Activated CD8-positive, alpha-beta memory T cell treated with anti-CD3 and anti-CD28 coated beads for 1 hour (primary cell): ENCODE data around the gene YOD1.

ENCODE experiments used
- DNase-seq, 2 donors: peaks; one replicate each; pipeline ENCODE4 v3.0.0-alpha.2; 2020; ENCODE audit warnings: low read depth in 1 of 2; ENCODE audit errors: extremely low read depth in 1 of 2

The YOD1 gene

DNA sequence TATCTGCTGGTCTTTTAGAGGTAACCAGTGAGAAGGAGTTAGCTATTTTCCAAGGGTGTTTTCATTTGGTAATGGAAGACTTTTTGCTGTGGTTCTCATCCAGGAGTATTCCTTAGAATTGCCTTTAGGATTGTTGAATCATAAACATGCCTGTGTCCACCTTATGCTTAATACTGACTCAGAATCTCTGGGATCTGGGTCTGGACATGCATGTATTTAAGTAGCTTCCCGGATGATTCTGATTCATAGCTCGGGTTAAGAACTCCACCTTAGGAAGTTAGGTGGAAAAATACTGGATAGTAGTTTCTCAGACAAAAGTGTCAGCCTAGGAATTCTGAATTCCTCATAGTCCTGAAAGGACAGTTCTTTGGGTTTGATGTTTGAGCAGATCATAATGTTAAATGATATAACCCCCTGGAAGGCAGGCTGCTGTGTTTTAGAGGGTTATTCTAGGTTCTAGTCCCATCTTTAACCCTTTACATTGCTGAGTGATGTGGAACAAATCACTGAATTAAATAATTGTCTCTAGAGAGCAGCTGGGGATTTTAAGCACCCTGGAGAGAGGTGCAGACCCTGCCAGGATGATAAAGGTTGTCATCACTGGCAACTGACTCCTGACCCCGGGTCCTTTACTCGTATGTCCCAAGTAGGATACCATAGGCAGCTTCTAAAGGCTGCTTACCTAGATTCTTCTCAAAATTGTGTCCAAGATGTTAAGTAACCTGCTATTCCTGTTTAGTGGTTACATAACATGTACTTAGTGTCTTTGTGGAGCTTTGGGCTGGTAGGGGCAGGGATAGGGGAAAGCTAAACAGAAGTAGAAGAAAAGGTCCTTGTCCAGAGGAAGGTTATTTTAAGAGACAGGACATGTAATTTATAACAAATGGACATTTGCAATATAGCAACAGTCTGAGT, 23.2 kb upstream of the YOD1 start:
- no peak for DNase-seq

DNA sequence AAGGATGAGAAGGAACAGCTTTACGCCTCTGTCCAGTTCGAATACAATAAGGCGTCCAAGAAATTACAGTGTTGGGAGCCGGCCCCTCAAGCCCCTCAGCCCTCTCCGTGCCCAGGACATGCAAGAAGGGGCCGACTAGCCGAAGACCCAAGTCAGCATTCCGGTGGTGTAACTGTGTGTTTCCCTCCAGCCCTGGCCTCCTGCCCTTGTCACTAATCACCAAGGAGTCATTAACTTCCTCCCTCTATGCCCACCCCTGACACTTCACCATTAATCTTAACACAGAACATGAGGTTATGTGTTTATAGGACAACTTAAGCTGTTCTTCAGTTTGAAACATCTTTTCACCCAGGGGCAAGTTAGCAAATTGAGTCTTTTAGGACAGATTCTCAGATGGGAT, 21.2 kb upstream of the YOD1 start:
- no peak for DNase-seq

DNA sequence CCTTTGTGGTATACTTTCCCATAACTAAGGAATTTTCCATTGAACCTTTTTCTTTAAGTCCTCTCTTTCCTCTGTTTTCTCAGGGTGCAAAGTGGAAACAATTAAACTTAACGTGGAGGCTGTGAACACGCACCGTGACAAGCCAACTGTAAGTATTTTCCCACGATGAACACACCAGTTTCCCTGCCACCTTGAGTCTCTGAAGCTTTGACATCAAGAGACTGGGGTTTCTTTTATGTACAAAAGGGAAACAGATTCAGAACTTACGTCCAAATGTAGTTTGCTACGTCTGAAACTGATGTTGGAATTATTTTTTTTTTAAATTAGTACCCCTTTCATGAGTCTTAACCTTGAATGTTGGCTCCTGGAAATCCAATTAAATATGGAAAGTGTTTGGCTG, 20.4 kb upstream of the YOD1 start:
- no peak for DNase-seq

DNA sequence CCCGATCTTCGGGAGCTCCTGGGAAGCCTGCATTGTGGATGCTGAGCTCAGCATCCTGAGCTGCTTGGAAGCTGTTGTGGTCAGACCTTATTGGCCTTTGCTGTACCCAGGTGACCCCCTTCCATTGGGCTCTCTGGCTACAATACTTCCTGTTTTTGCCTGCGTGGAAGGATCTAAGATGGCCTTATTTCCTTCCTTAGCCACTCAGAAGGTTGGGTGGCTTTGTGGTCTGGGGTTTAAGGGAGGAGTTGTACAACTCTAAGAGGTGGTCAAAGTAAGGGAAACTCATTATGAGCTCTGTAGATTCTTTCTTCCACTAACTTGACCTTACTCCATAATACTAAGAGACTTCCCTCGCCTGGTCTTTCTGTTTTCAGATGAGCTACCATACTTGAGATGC, 19.8 kb upstream of the YOD1 start:
- DNase-seq = no peak

DNA sequence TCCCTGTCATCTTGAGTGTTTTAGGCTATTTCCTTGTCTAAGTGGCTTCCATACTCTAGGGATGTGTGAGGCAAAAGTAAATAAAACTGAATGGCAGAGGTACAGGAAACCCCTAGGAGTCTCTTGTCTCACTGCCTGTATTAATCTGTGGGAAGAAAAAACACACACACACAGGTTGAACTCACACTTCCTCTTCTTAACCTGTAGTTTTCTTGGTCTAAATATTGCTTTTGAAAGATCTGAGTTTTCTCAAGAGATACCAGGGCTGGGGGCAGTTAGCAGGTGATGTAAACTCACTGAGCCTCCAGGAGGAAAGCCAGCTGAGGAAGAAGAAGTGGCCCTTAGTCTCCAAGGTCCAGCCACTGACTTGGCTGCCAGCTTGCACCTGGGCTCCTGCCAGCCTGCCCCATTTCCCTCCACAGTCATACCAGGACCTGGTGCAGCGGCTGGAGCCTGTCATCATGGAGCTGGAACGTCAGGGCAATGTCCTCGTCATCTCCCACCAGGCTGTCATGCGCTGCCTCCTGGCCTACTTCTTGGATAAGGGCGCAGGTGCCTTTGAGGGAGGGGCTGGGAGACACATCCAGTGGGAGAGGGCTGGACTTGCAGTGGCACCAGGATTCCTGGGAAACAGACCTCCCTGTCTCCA, 19.0 kb upstream of the YOD1 start:
- DNase-seq = no peak

DNA sequence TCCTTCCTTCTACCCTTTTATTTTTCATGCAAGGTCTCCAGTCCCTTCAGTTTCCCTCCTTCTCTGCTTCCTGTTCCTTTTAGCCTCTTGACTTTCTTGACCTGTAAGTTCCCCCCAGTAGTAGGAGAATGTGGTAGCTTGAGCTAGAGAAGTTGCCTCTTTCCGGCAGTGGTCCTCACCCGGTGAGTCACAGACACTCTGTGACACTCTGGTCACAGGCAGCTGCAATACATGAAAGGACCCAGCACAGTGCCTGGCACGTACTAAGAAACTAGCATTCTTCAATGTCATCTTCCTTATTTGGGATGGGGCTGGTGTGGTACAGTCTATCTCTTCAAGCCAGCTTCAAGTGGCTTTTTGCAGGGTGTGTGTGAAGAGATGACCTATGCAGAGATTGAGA, 18.1 kb upstream of the YOD1 start:
- no peak for DNase-seq

DNA sequence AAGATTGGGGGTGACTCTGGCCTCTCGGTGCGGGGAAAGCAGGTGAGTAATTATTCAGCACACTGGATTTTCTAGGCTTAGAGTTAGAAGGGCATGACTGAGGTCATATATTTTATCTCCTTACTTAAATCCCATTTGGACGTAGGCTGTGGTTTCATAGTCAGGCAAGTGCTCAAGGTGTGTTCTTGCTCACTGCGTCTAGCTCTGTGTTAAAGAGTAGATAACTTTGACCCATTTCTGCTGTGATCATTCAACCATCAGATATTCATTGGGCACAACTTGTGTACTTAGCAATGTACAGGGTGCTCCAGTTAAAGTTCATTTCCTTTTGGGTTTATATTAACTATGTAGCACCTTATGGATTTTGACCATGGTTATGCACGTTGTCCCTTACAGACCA, 16.7 kb upstream of the YOD1 start:
- DNase-seq = no peak

DNA sequence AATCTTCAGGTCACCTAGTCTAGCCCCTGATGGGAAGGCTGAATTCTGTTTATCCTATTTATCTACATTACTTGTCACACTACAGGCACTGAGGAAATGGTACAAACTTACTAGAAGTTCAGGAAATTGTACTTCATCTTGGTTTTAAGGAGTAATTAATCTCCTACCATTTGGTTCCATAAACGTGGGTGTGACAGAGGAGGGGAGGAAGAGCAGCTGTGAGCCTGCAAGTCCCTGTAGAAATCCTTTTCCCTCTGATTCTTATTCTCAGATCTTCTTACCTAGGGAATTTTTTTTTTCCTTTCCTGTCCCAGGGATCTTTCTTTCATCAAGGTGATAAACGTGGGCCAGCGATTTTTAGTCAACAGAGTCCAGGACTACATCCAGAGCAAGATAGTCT, 16.2 kb upstream of the YOD1 start:
- DNase-seq = no peak

DNA sequence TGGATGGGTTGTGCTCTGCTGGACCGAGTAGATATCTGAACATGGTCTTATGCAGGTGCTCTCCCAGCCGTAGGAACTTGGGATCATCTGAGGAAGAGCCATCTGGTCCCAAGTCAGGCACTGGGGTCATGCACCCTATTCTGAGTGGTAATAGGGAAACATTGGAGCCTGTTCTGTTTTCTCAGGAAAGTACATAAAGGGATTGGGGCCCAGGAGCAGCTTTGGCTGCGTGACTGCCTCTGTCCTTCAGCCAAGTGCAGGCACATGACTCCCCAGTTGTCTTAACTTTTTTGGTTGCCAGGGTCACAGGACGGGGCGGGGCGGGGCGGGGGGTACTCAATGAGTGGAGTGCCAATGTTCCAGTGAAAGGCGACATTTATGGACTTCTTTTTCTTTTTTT, 13.6 kb upstream of the YOD1 start:
- DNase-seq = no peak

DNA sequence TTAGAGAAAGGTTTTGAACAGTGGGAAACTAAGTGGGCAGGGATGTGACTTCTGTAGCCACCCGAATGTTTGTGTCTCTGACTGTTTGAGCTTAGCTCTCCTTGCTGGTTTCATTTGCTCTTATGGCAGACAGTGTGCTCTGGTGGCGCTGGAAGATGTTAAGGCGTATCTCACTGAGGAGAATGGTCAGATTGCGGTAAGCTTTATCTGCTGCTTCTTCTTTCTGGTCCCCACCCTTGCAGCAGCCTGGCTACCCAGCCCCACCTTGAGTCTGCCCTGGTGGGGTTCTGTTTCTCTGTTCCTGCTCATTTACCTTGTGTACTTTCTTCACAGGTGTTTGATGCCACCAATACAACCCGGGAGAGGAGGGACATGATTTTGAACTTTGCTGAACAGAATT, 12.0 kb upstream of the YOD1 start:
- no peak for DNase-seq

DNA sequence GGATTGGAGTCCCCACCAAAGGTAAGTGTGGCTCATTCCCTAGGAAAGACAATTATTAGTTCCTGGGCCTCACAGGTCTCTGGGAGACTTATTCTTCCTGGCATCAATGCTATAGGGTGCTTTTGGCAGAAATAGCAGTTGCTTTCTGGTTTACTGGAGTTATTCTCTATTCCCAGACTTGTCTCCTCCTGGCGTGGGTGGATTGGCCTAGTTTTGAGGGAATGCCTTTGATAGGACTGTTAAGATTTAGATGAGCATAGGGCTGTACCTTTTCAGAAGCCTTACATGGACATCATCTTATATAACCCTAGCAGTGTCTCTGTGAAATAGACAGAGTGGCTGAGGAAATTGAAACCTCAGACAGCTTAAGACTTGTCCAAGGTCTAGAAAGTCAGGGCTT, 11.1 kb upstream of the YOD1 start:
- no peak for DNase-seq

DNA sequence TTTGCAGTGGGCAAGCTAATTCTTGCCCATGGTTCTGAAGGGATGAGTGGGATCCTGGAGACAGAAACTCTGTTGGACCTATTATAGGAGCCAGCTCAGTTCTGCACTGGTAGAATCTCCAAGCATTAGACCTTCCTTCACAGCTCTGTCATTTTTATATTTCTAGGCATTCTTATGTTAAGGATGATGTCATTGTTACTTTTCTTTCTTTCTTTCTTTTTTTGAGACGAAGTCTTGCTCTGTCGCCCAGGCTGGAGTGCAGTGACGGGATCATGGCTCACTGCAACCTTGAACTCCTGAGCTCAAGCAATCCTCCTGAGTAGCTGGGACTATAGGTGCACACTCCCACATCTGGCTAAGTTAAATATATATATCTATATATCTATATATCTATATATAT, 9.6 kb upstream of the YOD1 start:
- DNase-seq = no peak

DNA sequence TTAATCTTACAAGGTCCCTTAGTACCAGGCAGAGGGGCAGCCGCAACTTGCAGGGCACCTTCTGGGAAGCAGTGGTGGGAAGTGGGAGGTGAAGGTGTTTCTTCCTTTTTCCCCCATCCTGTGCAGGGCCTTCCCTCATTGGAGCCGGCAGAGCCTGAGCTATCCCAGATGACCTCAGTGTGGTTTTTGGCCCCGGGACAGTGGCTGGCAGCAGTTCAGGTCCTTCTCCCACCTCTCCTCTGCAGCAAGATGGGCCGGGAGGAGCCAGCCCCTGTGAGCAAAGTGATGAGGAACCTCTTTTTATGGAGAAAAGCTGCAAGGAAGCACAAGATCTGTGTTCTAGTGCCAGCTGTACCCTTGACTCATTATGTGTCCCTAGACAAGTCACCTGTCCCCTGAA, 8.9 kb upstream of the YOD1 start:
- no peak for DNase-seq

DNA sequence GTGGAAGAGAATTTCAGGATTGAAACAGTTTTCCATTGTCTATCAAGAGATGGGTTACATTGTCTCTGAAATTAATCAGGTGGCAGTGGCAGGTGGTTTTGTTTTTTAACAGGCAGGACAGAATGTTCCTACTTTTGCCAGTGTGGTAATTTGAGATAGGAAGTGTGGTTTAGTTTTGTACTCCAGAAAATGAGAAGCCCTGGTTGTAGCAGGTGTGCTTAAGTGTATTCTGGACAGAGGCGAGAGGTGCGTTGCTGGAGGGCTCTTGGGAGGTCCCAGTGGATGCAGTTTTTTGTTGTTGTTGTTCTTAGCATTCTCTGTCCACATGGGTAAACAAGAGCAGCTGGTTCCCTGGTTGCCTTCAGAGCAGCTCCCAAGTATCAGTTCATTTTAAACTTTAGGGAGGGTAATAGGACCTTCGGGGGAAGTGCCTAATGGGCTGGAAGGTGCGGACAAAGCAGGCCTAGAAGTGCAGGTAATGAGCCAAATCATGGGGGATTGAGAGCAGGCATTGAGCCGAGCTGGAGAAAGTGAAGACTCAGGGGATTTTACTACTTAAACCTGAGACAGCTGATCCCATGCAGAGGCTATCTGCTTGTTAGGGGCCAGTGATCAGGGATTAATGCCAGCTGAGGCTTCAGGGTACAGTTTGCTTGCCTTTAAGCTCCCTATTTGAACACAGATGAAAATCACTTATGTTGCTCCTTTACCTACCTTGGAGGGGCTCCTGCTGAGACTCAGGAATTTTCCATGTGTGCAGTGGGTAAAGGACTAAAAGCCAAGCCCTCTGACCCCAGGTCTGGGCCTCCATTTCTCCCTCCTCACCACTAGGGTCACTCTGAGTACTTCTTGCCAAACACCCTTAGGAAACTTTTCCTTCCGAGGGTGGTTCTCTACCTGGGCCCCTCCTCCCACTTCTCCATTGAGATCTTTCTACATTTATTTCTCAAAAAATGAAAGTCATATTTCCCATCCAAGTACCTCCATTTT, 8.2 kb upstream of the YOD1 start:
- DNase-seq = no peak

DNA sequence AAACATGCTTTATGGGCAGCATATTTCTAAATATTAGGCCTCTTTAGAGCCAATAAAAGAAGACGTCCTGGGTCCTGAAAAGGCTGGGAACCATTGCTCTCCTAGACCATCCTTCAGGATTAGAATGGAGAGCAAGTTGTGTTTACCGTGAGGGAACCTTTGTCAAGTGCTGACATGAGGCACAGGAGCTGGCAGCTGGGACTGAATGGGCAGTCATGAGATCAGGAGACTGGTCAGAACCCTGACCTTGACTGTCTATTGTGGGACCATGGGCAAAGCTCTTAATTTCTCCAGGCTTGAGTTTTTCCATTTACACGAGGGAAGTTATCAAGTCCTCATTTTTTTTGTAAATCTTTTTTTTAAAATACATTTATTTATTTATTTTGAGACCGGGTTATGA, 7.2 kb upstream of the YOD1 start:
- DNase-seq = no peak

DNA sequence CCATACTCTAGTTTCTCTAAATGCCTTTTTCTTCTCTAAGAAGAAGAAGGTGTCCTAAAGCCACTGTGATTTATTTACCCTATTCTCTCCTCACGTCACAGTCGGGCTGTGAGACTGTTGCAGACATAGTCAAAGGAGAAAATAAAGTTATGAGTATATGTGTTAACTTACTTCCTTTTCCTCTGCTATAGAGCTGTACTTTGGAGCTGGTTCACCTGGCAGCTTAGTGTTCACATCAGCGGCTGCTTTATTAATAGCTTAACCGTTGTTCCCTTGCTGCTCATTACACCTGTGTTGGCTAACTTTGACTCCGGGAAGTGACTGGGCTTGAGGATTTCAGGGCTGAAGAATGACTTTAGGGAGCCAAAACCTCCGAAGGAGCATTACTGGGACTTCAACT, 5.7 kb upstream of the YOD1 start:
- DNase-seq = no peak

DNA sequence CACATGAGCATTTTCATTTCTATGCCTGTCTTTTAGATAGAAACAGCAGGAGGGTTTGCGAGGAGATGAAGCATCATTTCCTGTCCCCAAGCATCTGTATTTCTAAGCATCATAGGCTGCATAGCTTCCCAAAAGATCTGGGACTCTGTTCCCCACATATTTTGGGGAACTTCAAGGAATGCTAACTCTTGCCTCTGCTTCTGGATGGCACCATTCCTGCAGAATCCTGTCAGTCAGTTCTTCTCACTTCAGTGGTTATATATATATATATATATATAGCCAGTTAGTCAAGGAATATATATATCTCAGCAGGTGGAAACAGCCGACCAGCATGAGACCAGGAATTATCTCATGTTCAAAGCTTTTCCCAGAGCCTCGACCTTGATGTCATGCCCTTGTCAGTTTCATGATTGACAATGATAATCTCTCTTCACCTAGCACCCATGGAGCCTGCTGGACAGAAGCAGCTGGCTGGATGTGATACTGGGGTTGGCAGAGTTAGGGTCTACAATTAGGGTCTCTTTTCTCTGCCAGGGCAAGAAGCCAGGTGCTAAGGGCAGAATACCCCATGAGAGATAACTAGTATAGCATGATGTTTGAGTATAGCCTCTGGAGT, 4.5 kb upstream of the YOD1 start:
- no peak for DNase-seq

DNA sequence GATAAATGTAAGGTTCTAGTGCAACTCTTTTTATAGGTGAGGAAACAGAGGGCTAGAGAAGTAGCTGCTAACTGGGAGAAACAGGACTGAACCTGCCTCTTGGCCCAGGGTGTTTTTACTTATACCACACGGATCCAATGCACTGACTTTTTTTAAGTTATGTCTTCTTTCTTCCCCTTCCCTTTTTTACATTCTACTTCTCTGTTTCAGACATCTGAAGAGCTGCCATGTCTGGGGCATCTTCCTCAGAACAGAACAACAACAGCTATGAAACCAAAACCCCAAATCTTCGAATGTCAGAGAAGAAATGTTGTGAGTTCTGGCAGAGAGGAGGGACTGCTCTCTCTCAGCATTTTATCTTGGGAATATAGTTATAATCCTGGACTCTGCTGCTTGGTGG, 3.5 kb upstream of the YOD1 start:
- no peak for DNase-seq

DNA sequence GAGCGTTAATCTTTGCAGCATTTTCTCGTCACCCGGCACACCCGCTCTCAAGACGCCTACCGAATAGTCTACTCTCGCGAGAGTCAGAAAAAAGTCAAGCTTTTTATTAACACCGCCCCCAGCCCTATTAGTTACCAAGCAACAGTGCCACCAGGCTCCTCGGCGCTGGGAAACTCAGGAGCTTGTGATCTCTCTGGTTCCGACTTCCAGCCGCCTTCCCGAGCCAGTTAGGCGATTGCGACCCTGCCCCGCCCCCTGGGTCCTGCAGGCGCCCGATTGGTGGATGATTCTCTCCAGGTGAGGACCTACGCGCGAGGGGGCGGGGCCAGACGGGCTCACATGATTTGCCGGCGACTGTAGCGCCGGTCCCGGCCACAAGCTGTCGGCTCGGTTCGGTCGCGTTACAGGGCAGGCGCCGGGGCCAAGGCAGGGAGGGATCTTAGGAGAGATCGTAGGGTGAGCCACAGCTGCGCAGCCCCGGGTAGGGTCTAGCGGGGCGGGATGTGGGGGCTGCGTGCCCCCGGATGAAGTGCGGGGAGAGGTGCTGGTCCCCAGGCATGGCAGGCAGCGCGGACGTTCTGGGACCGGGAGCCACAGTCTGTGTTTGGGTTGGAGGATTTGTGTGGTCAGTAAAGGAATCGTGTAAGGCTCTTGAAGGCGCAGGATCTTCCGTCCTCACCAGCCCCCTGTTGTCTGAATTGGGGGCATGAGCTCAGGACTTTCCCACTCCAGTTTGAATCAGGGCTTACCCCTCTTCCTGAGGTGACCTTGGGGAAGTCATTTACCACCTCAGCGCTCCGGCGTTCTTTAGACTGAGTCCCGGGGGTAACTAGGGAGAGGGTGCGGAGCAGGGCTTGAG, 2.1 kb upstream of the YOD1 start, which contains the start of gene PFKFB2:
Gene PFKFB2, plus strand, starts transcription at position 365 of the 859 bp plus-strand sequence. CDS start 1,443 bp downstream, outside the sequence.
- peak; percentile 89 to 90 for DNase-seq
